K562 (cell line): ENCODE results near the gene UBE2D2. TPM values are rescaled to one million over a fixed set of nuclear protein-coding genes. Genes with fewer than 3 reads are reported as not detected.
A peak's percentile ranks its signal among the peaks of the same experiment; 100 is the strongest.

ENCODE experiments used
- COPS2 ChIP-seq: fragments of 450-650 bp; conservative IDR thresholded peaks from 2 replicates; pipeline ENCODE4 v1.6.1; 2016; ENCODE audit warnings: mild to moderate bottlenecking, moderate library complexity
- FIP1L1 ChIP-seq: fragments of 200-400 bp; formaldehyde crosslinking; IDR thresholded peaks from 2 replicates; pipeline ENCODE4 v1.6.1; 2018; ENCODE audit warnings: mild to moderate bottlenecking, low read depth, low read length; ENCODE audit not compliant: poor library complexity, severe bottlenecking
- HMG20B ChIP-seq: fragments of 250-450 bp; sonication (Bioruptor Pico); IDR thresholded peaks from 2 replicates; pipeline ENCODE4 v1.5.0; 2021; ENCODE audit warnings: mild to moderate bottlenecking
- JUND ChIP-seq, 2 experiments: IDR thresholded peaks; 2 replicates in 1 of 2; 3 replicates in 1 of 2; pipeline ENCODE4 v1.6.1; 2011; ENCODE audit warnings: borderline replicate concordance in 2 of 2, low read depth in 2 of 2, low read length in 2 of 2, improper control_type of control experiment in 1 of 2, missing biosample characterization in 1 of 2, missing genetic modification characterization in 1 of 2, missing genetic modification reagents in 1 of 2
- KHSRP ChIP-seq: fragments of 450-650 bp; IDR thresholded peaks from 2 replicates; pipeline ENCODE4 v1.6.1; 2017
- NFYB ChIP-seq: IDR thresholded peaks from 2 replicates; pipeline ENCODE4 v1.6.1; 2011; ENCODE audit warnings: mild to moderate bottlenecking, moderate library complexity; ENCODE audit not compliant: insufficient read length; ENCODE audit errors: extremely low read depth
- PYGO2 ChIP-seq: fragments of 450-650 bp; IDR thresholded peaks from 2 replicates; pipeline ENCODE4 v1.6.1; 2016; ENCODE audit warnings: mild to moderate bottlenecking, missing genetic modification characterization, moderate library complexity, missing compliant biosample characterization
- REST ChIP-seq, 2 experiments: fragments of 450-650 bp; formaldehyde crosslinking in 1 of 2; IDR thresholded peaks; 2 replicates each; pipeline versions ENCODE4 v1.4.0 to v1.6.1; 2014 to 2020; ENCODE audit warnings: mild to moderate bottlenecking in 2 of 2, borderline replicate concordance in 1 of 2, low read depth in 1 of 2
- ZNF23 ChIP-seq: fragments of 250-450 bp; sonication (Bioruptor Pico); IDR thresholded peaks from 2 replicates; pipeline ENCODE4 v1.4.0; 2020; ENCODE audit warnings: mild to moderate bottlenecking
- ZNF347 ChIP-seq: fragments of 450-650 bp; formaldehyde crosslinking; IDR thresholded peaks from 2 replicates; pipeline ENCODE4 v1.4.0; 2020; ENCODE audit warnings: low read depth, mild to moderate bottlenecking, moderate library complexity
- ZNF609 ChIP-seq: sonication (generic); formaldehyde crosslinking; IDR thresholded peaks from 2 replicates; pipeline ENCODE4 v1.8.1; 2023; ENCODE audit warnings: missing genetic modification reagents, mild to moderate bottlenecking, borderline replicate concordance
- polyA plus RNA-seq, 8 experiments: library from polyadenylated mRNA; depleted of rRNA in 4 of 8; stranded (reverse) in 5 of 8; unstranded in 3 of 8; fragments of >200 nt; fragmentation: Nextera tagmentation in 2 of 8; fragmentation: Illumina TruSeq in 1 of 8; extraction: Ambion mirVana in 2 of 8; extraction: Trizol in 1 of 8; gene quantifications; 2 replicates each; pipeline versions ENCODE4 v1.2.1 to v1.2.3, GENCODE V29; 2011 to 2014; ENCODE audit warnings: inconsistent platforms in 1 of 8, missing spikeins in 1 of 8
- total RNA-seq, 7 experiments: library from RNA; depleted of rRNA in 6 of 7; stranded (reverse); fragments of >200 nt in 6 of 7; fragmentation: Illumina TruSeq in 2 of 7; extraction: Trizol in 2 of 7; gene quantifications; 2 replicates each; pipeline versions ENCODE4 v1.2.1 to v1.2.3, GENCODE V29; 2011 to 2021; ENCODE audit warnings: low replicate concordance in 1 of 7

The UBE2D2 gene
- total and polyA plus RNA-seq, 9 of the 15 experiments (the other 6 are each of a cell fraction or from before 2014, with no cell fraction given): 53.6 to 198 (median 122) TPM

- no peak for TF ChIP-seq NFYB
- TF ChIP-seq HMG20B (CRISPR knock-in tag): no peak
- TF ChIP-seq ZNF609: peak; percentile 92
- TF ChIP-seq JUND (IDR thresholded peaks at IDR 0.05; ENCODE audit: borderline replicate concordance, low read depth, low read length): peak; percentile 96
- TF ChIP-seq JUND (tag; IDR thresholded peaks at IDR 0.05; ENCODE audit: borderline replicate concordance, low read depth, low read length): peak; percentile 94; the same call in 2 of the 3 replicates
- TF ChIP-seq ZNF23 (CRISPR knock-in tag): no peak
- no peak for TF ChIP-seq COPS2
- no peak for TF ChIP-seq KHSRP
- peak; percentile 65 for TF ChIP-seq FIP1L1
- TF ChIP-seq ZNF347 (CRISPR knock-in tag): no peak
- TF ChIP-seq REST (IDR thresholded peaks at IDR 0.05; ENCODE audit: borderline replicate concordance): peak; percentile 30; the same call in 1 of the 2 replicates
- no peak; the same call in 1 of the 2 replicates for TF ChIP-seq REST (CRISPR knock-in tag; IDR thresholded peaks at IDR 0.05; ENCODE audit: low read depth)
- no peak for TF ChIP-seq PYGO2
Observed at GRCh38 chr5:139660923-139661814, 100.0 kb downstream of the UBE2D2 start (continued).
